HG03460 (cell line): ENCODE measurements around the gene RUVBL2.

Experiments used
- ATAC-seq: cut with Tn5 transposase; IDR thresholded peaks from one replicate; pipeline ENCODE4 v1.9.1; 2021; ENCODE audit not compliant: unreplicated experiment

Gene RUVBL2

DNA sequence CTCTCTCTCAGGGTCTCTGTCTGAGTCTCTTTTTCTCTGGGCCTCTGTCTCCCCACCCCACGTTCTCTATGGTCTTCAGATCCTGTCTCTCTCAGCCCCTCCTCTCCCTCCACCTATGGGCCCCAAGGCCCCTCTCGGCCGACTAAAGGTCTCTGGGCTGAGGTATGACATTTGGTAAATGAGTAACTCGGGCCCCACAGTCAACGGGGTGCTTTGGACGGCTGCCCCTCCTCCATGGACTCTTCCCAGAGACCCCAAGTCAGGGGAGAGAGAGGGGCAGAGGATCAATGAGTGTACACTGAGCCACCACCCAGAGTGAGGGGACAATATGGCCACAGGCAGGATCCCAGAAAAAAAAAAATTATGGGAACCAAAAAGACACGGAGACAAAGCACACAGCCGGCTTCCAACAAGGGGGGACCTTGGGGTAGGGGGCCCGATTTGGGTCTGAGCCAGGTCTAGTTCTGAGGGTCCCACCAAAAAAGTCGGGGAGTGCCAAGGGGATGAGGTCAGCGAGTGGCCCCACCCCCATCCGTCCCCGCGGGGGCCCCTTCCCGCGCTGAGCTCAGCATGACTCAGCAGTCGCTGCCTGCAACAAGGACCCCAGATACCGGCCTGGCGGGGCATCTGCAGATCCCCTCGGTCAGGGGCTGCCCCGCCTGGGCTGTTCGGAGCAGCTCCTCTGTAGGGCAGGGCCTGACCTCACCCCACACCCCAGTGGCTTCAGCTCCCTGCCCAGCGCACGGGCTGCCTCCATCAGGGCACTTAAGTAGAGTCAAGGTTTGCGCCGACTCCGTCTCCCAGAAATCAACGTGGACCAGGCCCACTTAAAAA lies 30.1 kb upstream of the RUVBL2 start:
- peak; percentile 19 for ATAC-seq

DNA sequence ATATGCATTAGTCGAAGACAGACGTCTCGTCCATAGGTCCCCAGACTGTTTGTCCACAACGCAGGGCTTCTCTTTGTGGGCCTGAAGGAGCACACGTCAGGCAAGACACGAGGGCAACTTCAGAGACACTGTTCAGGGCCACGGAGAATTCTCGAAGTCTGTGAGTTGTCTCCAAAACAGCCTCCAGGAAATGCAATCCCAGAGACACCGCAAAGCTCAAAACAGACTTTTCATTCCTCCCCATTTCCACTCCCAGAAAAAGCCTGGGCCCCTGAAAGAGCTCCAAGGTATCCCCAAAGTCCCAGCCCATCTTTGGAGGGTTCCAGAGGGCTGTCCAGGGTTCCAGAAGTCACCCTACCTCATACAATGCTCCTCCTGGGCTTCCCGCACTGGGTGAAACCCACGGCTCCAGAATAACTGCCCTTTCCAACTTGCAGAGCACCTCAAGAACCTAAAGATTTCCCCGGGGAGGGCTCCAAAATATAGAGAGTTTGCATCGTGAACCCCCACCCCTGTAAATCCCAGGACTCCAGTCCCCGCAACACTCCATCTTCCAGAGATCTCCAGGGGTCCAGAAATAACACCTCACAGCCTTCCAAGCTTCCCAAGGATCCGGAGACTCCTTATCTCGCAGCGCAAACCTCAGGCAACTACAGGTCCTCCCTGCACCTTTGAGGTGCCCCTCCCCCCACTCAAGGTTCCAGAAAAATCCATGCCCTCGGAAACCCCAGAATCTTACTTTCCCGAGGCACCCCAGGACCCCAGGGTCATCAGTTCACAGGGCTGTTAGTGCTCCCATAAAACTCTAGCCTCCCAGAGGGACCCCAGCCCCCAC lies 29.3 kb upstream of the RUVBL2 start:
- ATAC-seq = no peak

DNA sequence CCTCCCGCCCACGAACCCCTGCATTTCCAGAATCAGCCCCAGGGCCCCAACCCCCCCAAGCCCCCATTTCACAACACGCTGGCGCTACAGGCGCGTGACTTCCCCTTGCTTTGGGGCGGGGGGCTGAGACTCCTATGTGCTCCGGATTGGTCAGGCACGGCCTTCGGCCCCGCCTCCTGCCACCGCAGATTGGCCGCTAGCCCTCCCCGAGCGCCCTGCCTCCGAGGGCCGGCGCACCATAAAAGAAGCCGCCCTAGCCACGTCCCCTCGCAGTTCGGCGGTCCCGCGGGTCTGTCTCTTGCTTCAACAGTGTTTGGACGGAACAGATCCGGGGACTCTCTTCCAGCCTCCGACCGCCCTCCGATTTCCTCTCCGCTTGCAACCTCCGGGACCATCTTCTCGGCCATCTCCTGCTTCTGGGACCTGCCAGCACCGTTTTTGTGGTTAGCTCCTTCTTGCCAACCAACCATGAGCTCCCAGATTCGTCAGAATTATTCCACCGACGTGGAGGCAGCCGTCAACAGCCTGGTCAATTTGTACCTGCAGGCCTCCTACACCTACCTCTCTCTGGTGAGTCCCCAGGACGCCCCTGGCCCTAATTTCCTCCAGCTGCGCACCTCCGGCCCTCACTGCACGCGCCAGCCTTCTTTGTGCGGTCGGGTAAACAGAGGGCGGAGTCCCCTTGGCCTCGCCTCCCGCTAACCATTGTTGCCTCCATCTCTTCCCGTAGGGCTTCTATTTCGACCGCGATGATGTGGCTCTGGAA lies 28.5 kb upstream of the RUVBL2 start, which contains the start of gene FTL:
Gene FTL, plus strand, starts transcription at position 270 of the 766 bp plus-strand sequence. Its CDS starts 199 bp downstream, at position 469.
- ATAC-seq = peak; percentile 50

DNA sequence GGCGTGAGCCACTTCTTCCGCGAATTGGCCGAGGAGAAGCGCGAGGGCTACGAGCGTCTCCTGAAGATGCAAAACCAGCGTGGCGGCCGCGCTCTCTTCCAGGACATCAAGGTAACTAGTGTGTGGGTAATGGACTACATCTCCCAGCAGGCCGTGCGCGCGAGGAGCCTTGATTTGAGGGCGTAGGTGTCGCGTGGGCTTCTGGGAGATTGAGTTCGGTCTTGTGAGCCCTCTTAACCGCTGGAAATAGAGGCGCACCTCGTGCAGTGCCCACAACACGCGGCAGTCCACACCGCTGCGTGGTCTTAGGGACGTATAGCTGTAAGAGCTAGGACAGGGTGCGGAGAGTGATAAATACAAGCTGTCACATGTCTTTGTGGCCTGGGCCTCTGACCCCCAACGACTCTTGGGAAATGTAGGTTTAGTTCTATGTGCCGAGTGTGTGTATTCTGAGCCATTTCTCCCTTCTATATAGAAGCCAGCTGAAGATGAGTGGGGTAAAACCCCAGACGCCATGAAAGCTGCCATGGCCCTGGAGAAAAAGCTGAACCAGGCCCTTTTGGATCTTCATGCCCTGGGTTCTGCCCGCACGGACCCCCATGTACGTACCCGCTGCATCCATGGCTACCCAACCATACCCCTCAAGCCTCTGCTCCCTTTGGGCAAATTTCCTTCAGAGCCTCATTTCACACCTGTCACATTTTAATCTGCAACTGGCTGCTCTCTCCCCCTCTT lies 27.7 kb upstream of the RUVBL2 start:
- peak; percentile 26 for ATAC-seq

DNA sequence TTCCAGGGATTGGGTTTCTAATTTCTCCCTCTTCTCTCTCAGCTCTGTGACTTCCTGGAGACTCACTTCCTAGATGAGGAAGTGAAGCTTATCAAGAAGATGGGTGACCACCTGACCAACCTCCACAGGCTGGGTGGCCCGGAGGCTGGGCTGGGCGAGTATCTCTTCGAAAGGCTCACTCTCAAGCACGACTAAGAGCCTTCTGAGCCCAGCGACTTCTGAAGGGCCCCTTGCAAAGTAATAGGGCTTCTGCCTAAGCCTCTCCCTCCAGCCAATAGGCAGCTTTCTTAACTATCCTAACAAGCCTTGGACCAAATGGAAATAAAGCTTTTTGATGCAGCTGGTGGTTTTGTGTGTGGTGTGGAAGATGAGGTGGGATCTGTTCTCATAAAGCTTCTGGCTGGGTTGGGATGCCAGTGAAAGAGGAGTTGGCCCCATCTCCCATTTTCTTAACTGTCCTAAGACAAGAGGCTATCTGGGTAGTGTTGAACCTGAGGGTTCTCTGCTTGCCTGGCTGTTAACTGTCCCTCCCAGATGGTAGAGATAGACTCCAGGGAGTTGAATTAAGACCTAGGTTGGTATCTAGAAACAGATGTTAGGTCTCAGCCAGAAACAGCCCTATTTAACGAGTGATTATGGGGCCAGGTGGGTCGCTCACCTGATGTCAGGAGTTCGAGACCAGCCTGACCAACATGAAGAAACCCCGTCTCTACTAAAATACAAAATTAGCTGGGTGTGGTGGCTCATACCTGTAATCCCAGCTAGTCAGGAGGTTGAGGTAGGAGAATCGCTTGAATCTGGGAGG lies 26.9 kb upstream of the RUVBL2 start:
- no peak for ATAC-seq

DNA sequence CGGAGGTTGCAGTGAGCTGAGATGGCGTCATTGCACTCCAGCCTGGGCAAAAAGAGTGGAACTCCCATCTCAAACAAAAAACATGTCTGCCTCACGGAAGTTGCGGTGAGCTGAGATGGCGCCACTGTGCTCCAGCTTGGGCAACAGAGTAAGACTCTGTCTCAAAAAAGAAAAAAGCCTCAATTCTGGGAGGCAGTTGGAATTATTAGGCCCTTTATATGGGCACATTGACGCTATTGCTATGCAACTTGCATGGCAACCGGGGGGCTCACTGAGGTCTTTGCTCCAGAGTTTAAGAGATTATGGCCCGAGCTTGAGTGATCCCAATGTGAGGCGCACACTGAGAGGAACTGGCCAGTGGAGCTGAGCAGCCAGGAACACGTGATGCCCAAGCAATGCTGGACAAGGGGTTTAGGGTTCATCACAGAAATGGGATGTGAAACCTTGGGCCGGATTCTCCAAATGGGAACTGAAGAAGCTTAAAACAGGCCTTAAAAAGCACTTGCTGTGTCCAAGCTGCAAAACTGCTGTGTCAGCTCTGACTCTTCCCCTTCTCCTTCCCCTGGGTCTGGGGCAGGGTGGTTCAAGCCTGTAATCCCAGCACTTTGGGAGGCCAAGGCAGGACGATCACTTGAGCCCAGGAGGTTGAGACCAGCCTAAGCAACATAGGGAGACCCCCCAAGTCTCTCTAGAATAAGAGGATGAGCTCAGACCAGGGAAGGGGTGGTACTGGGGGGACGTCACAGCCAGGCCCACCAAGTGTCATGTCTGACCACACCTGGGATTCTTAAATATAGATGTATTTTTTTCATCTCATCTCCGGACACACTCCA lies 26.1 kb upstream of the RUVBL2 start:
- ATAC-seq = no peak

DNA sequence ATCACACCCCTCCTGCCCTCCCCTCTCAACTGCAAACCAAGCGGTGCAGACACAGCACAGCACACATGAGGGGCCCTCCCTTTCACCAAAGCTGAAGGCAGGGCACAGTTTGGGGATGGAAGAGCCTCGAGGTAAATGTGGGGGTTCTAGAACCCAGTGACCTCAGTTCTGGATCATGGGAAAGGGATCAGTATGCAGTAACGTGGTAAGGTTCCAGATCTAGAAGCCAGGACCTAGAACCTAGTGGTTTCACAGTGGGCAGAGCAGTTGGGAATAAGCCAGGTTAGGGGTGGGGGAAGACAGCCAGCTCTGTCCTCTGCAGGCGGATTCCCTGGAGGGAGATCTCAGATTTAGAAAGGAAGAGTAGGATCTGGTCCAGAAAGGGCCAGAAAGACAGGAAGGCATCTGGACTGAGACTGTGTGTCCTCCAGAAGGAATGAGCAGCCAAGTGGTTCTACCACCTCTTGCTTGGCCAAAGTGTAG lies 25.5 kb upstream of the RUVBL2 start:
- no peak for ATAC-seq

DNA sequence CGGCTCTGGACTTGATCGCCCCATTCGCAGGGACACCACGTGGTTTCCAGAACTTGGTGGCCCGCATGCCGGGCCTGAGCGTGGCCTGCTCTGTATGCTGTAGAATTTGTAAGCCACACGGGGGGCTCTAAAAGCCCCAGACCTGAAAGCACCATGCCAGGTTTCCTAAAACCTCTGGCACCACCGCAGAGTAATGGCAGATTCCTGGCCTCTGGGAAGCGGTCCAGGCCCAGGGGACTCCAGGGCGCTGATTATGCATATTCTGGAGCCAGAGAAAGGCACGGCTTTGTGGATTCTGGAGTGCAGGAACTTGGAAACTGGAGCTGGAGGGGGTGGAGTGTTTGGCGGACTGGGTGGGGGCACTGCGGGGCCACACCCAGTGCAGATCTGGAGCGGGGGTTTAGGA lies 24.9 kb upstream of the RUVBL2 start:
- ATAC-seq = no peak

DNA sequence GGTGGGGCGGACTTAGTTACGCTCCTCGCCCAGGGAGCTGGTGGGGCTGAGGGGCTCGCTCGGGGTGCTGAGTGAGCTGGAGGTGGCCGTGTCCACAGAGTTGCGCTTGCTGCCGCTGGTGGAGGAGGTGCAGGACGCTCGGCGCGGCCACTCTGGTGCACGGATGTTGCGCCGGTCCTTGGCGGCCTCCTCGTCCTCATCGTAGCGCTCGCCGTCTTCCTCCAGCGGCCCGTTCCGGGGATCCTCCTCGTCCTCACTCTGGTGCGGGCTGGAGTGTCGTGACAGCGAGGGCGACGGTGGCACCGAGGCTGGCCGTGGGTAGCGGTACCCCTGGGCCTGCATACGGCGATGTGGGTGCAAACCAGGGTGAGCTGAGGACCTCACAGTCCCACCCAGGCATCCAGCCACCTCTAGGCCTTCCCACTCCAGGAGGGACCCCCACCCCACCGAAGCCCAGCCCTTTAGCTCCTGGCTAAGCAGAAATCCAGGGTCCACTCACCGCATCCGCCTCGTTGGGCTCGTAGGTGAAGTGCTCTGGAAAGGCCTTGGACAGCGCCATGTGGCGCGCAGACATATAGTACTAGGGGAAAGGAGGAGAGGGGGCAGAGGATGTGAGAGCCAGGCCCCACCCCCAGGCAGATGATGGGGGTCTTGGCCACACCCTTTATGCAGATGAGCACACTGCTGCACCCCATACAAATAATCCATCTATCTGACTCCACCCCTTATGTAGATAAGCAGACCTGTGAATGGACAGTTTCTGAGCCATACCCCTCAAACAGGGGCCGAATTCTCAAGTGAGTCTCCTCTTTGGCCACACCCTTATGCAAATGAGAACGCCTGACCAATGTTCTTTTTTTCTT lies 24.2 kb upstream of the RUVBL2 start:
- no peak for ATAC-seq

DNA sequence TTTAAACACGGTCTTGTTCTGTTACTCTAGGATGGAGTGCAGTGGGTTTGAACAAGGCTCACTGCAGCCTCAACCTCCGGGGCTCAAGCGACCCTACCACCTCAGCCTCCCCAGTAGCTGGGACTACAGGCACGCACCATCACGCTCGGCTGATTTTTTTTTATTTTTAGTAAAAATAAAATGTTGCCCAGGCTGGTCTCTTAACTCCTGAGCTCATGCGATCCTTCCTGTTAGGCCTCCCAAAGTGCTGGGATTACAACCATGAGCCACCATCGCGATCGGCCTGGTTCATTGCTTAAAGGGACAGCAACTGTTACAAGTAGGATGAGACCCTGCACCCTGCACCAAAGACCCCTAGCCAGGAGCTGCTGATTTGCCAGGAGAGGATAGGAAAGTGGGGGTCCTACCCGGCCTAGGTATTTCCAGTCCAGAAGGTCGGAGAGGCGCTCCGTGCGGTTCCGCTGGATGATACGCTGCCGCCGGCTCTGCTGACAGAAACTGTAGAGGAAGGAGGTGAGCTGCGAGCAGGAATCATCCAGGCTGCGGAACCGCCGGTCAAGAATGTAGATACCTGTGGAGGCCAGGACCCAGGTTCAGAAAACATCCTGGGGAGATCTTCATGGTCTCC lies 23.4 kb upstream of the RUVBL2 start:
- ATAC-seq = no peak

DNA sequence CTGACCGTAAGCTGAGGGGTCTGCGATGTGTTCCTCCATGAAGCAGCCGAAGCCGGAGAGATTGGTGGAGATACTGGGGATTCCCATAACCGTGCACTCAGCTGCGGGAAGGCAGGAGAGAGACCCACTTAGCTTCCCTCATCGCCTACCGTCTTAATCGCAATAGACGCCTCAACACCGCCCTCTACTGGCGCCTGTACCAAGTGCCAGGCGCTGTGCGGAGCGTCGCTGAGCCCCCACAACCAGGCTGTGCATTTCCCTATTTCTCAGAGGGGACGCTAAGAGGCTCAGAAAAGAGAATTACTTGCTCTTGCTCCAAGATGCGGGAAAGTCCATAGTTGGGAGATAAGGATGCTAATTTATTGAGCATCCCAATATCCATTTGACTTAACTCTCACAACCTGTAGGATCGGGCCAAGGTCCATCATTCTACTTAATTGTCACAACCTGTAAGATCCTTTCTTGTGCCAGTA lies 22.7 kb upstream of the RUVBL2 start:
- no peak for ATAC-seq

DNA sequence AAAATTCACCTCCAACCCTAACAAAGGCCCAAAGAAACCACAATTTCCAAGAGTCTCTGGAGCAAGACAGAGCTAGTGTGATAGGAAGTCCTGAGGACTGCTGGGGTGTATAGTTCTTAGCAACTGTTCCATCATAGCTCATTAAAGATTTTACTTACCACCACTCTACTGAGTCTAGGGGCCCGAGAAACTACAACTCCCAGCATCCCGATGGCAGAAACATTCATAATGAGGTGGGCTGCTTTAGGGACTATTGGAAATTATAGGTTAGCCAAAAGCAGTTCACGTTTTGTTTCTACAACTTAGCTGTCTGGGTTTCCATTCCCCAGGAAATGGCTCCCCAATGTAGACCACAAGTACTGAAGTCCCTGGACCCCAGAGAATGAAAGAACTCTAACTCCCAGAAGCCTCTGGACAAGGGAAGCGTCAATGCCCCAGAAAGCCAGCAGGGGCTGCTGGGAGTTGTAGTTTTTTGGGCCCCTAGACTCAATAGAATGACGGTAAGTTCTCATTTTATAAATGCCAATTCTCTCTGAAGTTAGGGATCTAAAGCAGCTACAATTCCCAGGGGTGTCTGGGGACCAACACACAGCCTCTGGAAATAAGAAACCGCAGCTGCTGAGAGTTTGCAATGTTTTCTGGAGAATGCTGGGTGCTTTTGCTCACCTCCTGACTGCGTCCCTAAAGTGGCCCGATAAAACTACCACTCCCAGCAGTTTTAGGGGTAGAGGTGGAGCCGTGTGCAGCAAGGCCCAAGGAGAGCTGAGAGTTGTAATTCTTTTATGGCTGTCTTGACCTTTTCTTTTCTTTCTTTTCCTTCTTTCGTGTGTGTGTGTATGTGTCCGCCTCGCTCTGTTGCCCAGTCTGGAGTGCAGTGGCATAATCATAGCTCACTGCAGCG lies 17.5 kb upstream of the RUVBL2 start:
- ATAC-seq = no peak

DNA sequence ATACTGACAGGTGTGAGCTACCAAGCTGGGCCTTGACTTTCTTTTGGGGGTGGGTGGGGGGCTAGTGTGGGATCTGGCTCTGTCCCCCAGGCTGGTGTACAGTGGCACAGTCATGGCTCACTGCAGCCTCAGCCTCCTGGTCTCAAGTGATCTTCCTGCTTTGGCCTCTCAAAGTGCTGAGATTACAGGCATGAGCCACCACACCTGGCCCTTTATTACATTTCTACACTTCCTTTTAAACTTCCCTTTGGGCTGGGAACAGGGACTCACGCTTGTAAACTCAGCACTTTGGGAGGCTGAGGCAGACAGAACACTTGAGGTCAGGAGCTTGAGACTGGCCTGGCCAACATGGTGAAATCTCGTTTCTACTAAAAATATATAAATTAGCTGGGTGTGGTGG lies 16.6 kb upstream of the RUVBL2 start:
- no peak for ATAC-seq

DNA sequence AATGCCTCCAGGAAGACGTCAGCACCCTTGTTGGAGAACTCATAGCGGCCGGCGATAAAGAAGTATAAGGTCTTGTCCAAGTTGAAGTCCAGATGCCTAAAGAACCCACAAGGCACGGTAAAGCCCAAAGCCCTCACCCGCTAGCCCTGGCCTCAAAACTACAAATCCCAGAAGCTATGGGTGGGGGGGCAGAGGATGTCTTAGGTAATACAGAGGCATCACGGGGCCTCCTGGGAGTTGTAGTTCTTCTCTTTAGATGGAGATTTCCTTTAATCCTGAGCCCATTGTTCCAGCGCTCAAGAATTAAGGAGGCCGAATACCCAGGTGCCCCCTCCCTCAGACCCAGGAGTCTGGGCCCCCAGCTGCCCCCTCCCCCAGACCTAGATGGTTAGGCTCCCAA lies 11.4 kb upstream of the RUVBL2 start:
- no peak for ATAC-seq

DNA sequence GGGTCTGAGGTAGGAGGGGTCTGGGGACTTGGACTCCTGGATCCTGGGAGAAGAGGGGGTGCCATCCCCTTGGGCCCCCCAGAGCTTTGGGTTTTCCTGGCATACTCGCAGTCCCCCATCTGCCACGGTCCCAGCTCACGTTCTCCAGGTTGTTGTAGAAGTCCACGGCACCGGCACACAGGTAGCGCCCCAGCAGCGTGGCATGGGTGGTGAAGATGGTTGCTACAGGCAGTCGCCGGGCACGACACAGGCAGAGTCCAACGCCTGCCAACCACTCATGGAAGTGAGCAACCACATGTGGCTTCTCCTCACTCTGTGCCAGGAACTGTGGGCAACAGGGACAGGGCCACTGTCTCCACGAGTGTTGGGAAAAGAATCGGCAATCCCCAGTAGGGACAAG lies 8.0 kb upstream of the RUVBL2 start:
- ATAC-seq = no peak

DNA sequence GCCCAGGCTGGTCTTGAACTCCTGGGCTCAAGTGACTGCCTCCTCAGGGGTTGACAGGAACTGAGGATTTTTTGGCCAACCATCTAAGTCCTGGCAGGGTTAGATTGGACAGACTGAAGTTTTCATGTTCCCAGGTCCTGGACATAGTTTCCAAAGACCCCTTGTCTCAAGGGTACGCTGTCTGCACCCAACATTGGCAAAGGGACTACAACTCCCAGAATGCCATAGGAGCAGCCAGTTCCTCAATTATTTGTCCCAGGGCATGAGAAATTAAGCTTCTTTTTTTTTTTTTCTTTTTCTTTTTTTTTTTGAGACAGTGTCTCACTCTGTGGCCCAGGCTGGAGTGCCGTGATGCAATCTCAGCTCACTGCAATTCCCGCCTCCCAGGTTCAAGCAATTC lies 7.5 kb upstream of the RUVBL2 start:
- no peak for ATAC-seq
